HG03064 (cell line): ENCODE data around the gene FGFBP1.
A peak's percentile ranks its signal among the peaks of the same experiment; 100 is the strongest.

ENCODE experiments used
- ATAC-seq: cut with Tn5 transposase; IDR thresholded peaks from one replicate; pipeline ENCODE4 v1.9.1; 2021; ENCODE audit warnings: low read depth; ENCODE audit not compliant: unreplicated experiment

FGFBP1 gene

GRCh38 chr4:15938640-15939039 lies at the start of gene FGFBP1:
Gene FGFBP1 (minus strand): TSS chr4:15938740. CDS start chr4:15936632, 2,108 bp downstream.
- ATAC-seq, result no peak

GRCh38 chr4:15988222-15988621 lies 49.7 kb upstream of the FGFBP1 start:
- ATAC-seq, result no peak

- ATAC-seq, result no peak
Observed at GRCh38 chr4:15986907-15987306, 48.4 kb upstream of the FGFBP1 start.

GRCh38 chr4:15983610-15984009 lies 45.1 kb upstream of the FGFBP1 start:
- no peak for ATAC-seq

GRCh38 chr4:15982842-15983524 lies 44.4 kb upstream of the FGFBP1 start:
- no peak for ATAC-seq

GRCh38 chr4:15976456-15977447 lies 38.2 kb upstream of the FGFBP1 start:
- no peak for ATAC-seq

GRCh38 chr4:15971068-15971801 lies 32.7 kb upstream of the FGFBP1 start:
- no peak for ATAC-seq

GRCh38 chr4:15968551-15969300 lies 30.2 kb upstream of the FGFBP1 start:
- ATAC-seq, result no peak

GRCh38 chr4:15965325-15965724 lies 26.8 kb upstream of the FGFBP1 start:
- ATAC-seq, result no peak

- ATAC-seq, result no peak
Observed at GRCh38 chr4:15964159-15964558, 25.6 kb upstream of the FGFBP1 start.

- ATAC-seq, result peak; percentile 58
Observed at GRCh38 chr4:15963576-15963975, 25.0 kb upstream of the FGFBP1 start.

GRCh38 chr4:15963001-15963451 lies 24.5 kb upstream of the FGFBP1 start, which contains the start of gene FGFBP2:
Gene FGFBP2 (minus strand): TSS chr4:15963175. CDS start chr4:15963129, 46 bp downstream.
- ATAC-seq, result no peak

GRCh38 chr4:15961781-15962510 lies 23.4 kb upstream of the FGFBP1 start:
- ATAC-seq, result no peak

GRCh38 chr4:15958562-15958961 lies 20.0 kb upstream of the FGFBP1 start:
- no peak for ATAC-seq

- ATAC-seq, result peak; percentile 83
Observed at GRCh38 chr4:15956179-15956850, 17.8 kb upstream of the FGFBP1 start.

- ATAC-seq, result no peak
Observed at GRCh38 chr4:15955670-15956069, 17.1 kb upstream of the FGFBP1 start.

GRCh38 chr4:15953625-15954024 lies 15.1 kb upstream of the FGFBP1 start:
- no peak for ATAC-seq

- ATAC-seq, result no peak
Observed at GRCh38 chr4:15951781-15952180, 13.2 kb upstream of the FGFBP1 start.

GRCh38 chr4:15948826-15949225 lies 10.3 kb upstream of the FGFBP1 start:
- ATAC-seq, result no peak
